Right atrium auricular region (tissue), 2 donors: Measurements from ENCODE around the gene CARS2. TPM values are rescaled to one million over a fixed set of nuclear protein-coding genes. Genes with fewer than 3 reads are reported as not detected.

Experiments used
- DNase-seq: peaks from one replicate; pipeline ENCODE4 v3.0.0-alpha.2; 2019; ENCODE audit warnings: low spot score
- H3K27ac ChIP-seq, 2 donors: fragments of 200-600 bp; sonication (generic); 1 replicate in 1 of 2; 2 replicates in 1 of 2; pipeline ENCODE4 v1.5.1; 2016 to 2019
- H3K27me3 ChIP-seq, 2 donors: fragments of 200-600 bp; sonication (generic); one replicate each; pipeline versions ENCODE4 v1.5.1 to v1.6.0; 2017 to 2019
- H3K36me3 ChIP-seq: fragments of 200-600 bp; sonication (generic); one replicate; pipeline ENCODE4 v1.5.1; 2016
- H3K4me1 ChIP-seq, 2 donors: fragments of 200-600 bp; sonication (generic); one replicate each; pipeline versions ENCODE4 v1.5.1 to v1.6.0; 2017 to 2019
- H3K4me3 ChIP-seq, 2 donors: fragments of 200-600 bp; sonication (generic); 1 replicate in 1 of 2; 2 replicates in 1 of 2; pipeline ENCODE4 v1.5.1; 2017 to 2019; ENCODE audit warnings: mild to moderate bottlenecking in 1 of 2, moderate library complexity in 1 of 2
- H3K9me3 ChIP-seq, 2 donors: fragments of 200-600 bp; sonication (generic); one replicate each; pipeline ENCODE4 v1.5.1; 2019
- CTCF ChIP-seq, 2 donors: fragments of 200-600 bp; sonication (generic); IDR thresholded peaks; one replicate each; pipeline ENCODE4 v1.5.1; 2019; ENCODE audit warnings: antibody characterized with exemption in 2 of 2
- total RNA-seq, 2 donors: library from RNA; depleted of rRNA; stranded (reverse); fragments of >200 nt; gene quantifications; one replicate each; pipeline ENCODE4 v1.1.0, GENCODE V29; 2016

The CARS2 gene
- total RNA-seq, 2 donors from 2014 or later = 28.5 to 30.7 TPM

DNA sequence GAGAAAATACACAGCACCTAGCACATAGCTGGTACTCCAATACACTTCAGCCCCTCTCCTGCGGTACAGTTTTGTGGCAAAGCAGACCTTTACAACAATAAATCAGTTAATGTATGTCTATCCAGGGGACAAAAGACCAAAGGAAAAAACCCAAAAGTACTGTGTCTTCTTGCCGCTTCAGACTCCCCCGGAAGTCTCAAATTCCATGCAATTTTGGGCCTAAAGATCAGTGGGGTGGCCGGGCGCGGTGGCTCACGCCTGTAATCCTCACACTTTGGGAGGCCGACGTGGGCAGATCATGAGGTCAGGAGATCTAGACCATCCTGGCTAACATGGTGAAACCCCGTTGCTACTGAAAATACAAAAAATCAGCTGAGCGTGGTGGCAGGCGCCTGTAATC, 16.2 kb downstream of the CARS2 start:
- H3K27me3 ChIP-seq = no peaks in the 10 kb centered on the region
- H3K27ac ChIP-seq = no peak overlapping the region
- DNase-seq = no peak
- no peaks in the 10 kb centered on the region for H3K4me1 ChIP-seq
- H3K9me3 ChIP-seq = no peaks in the 10 kb centered on the region
- H3K36me3 ChIP-seq = peaks cover 41% of the 10 kb centered on the region
- no peak for TF ChIP-seq CTCF (IDR thresholded peaks at IDR 0.05)
- H3K4me3 ChIP-seq = no peak overlapping the region

DNA sequence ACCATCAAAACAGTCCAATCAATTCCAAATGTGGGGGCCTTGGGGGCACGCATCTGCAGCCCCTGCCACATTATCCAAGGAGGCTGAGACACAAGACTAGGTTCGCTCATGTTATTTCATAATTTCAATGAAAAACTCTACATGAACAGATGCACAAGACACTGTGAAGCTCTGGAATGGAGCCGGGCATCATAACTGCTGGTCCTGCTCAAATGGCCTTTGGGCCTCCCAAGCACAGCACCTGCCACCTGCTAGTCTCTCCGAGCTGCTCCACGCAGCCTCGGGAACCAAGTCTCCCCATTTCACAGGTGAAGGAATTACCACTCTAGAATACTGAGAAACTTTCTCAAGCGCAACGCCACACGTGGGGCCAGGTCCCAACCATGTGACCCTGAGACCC, 16.9 kb downstream of the CARS2 start:
- H3K9me3 ChIP-seq = no peaks in the 10 kb centered on the region
- no peak for TF ChIP-seq CTCF (IDR thresholded peaks at IDR 0.05)
- H3K36me3 ChIP-seq = peaks cover 47% of the 10 kb centered on the region
- DNase-seq = no peak
- no peaks in the 10 kb centered on the region for H3K27me3 ChIP-seq
- H3K4me3 ChIP-seq = no peak overlapping the region
- no peak overlapping the region for H3K27ac ChIP-seq
- no peaks in the 10 kb centered on the region for H3K4me1 ChIP-seq

- Histone ChIP-seq H3K4me1 (no peaks in the 10 kb centered on the region), H3K36me3 (peaks cover 60% of the 10 kb centered on the region), H3K27me3 (no peaks in the 10 kb centered on the region), H3K9me3 (no peaks in the 10 kb centered on the region), H3K27ac (no peak overlapping the region), H3K4me3 (no peak overlapping the region)
- no peak for TF ChIP-seq CTCF (IDR thresholded peaks at IDR 0.05)
- no peak for DNase-seq
These were observed 18.2 kb downstream of the CARS2 start for GRCh38 chr13:110687736-110688135.

DNA sequence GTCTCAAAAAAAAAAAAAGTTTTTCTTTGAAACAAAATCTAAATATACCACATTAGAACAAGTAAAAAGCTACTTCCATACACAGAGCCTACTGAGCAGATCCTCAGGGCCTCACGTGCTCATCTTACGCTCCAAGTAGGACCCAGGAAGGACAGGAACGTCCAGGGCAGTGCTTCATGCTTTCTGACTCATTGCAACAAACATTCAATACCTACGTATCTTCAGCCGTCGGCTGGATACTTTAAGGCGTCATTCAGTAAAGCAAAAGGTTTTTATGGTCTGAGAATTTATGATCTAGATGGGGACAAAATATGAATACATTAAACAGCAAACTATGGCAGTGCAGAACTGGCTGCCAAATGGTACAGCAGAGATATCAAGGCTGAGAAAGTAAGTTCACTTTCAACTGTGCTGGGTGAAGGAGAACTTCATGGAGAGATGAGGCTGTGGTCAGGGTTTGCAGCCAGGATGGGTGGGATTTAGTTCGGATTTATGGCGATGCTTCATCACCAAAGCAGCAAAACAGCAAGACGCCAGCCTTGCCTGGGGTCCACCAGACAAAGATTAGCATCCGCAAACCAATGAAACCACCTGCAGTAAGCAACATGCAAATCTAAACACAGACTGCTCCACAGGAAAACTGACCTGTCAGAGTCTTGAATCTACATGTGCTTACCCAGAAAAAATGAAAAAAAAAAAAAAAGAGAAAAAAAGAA, 20.5 kb downstream of the CARS2 start:
- Histone ChIP-seq H3K4me1 (no peaks in the 10 kb centered on the region), H3K36me3 (peaks cover 65% of the 10 kb centered on the region), H3K27ac (no peak overlapping the region), H3K9me3 (no peaks in the 10 kb centered on the region), H3K4me3 (no peak overlapping the region), H3K27me3 (no peaks in the 10 kb centered on the region)
- no peak for TF ChIP-seq CTCF (IDR thresholded peaks at IDR 0.05)
- DNase-seq = no peak

- Histone ChIP-seq H3K9me3 (no peaks in the 10 kb centered on the region), H3K27ac (no peak overlapping the region), H3K4me1 (no peaks in the 10 kb centered on the region), H3K27me3 (no peaks in the 10 kb centered on the region), H3K4me3 (no peak overlapping the region), H3K36me3 (peaks cover 62% of the 10 kb centered on the region)
- TF ChIP-seq CTCF (IDR thresholded peaks at IDR 0.05) = no peak
- no peak for DNase-seq
These were observed 21.4 kb downstream of the CARS2 start for GRCh38 chr13:110684388-110685056.
